ENCODE data around the gene LHFPL4.
A peak's percentile ranks its signal among the peaks of the same experiment; 100 is the strongest.
"Not testable (repeated sequence)": the region's sequence is repeated elsewhere in the genome, so short reads cannot be mapped to it uniquely, and the experiment has no call there.

The LHFPL4 gene

GRCh38 chr3:9553021-9553947 is at the start of gene LHFPL4:
TSS of gene LHFPL4 (minus strand) at chr3:9553822. CDS start at chr3:9552679, 1,143 bp downstream.
- H3K4me1 Mint-ChIP-seq = peaks cover 15% of the 10 kb centered on the region
- H3K36me3 Mint-ChIP-seq = no peaks in the 10 kb centered on the region
- ATAC-seq (no peak), DNase-seq (ENCODE audit: low spot score in 2 of 2) (no peak)
- no peaks in the 10 kb centered on the region for H3K9me3 Mint-ChIP-seq
- H3K27ac Mint-ChIP-seq = no peak within 1 kb of the TSS
- H3K4me3 Mint-ChIP-seq = no peak within 1 kb of the TSS

- Mint-ChIP-seq H3K4me1 (no peaks in the 10 kb centered on the region), H3K9me3 (peaks cover 4% of the 10 kb centered on the region), H3K4me3 (no peak overlapping the region), H3K36me3 (no peaks in the 10 kb centered on the region), H3K27ac (no peak overlapping the region)
- ATAC-seq (no peak), DNase-seq (ENCODE audit: low spot score in 2 of 2) (no peak)
These were observed 49.0 kb upstream of the LHFPL4 start for GRCh38 chr3:9602620-9603019.

- not testable (repeated sequence) for H3K36me3 Mint-ChIP-seq; DNase-seq (ENCODE audit: low spot score in 2 of 2); H3K4me3 Mint-ChIP-seq; H3K9me3 Mint-ChIP-seq; H3K27ac Mint-ChIP-seq; H3K4me1 Mint-ChIP-seq; ATAC-seq
These were observed 47.5 kb upstream of the LHFPL4 start for GRCh38 chr3:9601006-9601581.

GRCh38 chr3:9600597-9600996 is 47.0 kb upstream of the LHFPL4 start:
- Mint-ChIP-seq H3K36me3 (no peaks in the 10 kb centered on the region), H3K4me3 (no peak overlapping the region), H3K9me3 (no peaks in the 10 kb centered on the region), H3K27ac (no peak overlapping the region), H3K4me1 (no peaks in the 10 kb centered on the region)
- DNase-seq (ENCODE audit: low spot score in 2 of 2) = no peak
- peak; percentile 45 for ATAC-seq

GRCh38 chr3:9598783-9599387 is 45.3 kb upstream of the LHFPL4 start:
- no peak overlapping the region for H3K4me3 Mint-ChIP-seq

GRCh38 chr3:9595877-9596276 is 42.3 kb upstream of the LHFPL4 start:
- Mint-ChIP-seq H3K4me1 (no peaks in the 10 kb centered on the region), H3K27ac (no peak overlapping the region), H3K36me3 (no peaks in the 10 kb centered on the region), H3K9me3 (no peaks in the 10 kb centered on the region), H3K4me3 (no peak overlapping the region)
- ATAC-seq = no peak
- DNase-seq (ENCODE audit: low spot score in 2 of 2) = no peak

More at GRCh38 chr3:9598783-9599387, 45.3 kb upstream of the LHFPL4 start:
- no peak overlapping the region for H3K27ac Mint-ChIP-seq
- no peaks in the 10 kb centered on the region for H3K9me3 Mint-ChIP-seq
- no peaks in the 10 kb centered on the region for H3K36me3 Mint-ChIP-seq
- no peaks in the 10 kb centered on the region for H3K4me1 Mint-ChIP-seq
- ATAC-seq = no peak
- no peak for DNase-seq (ENCODE audit: low spot score in 2 of 2)

GRCh38 chr3:9591781-9592180 is 38.2 kb upstream of the LHFPL4 start:
- H3K4me1 Mint-ChIP-seq; DNase-seq (ENCODE audit: low spot score in 2 of 2); H3K27ac Mint-ChIP-seq; ATAC-seq; H3K9me3 Mint-ChIP-seq; H3K4me3 Mint-ChIP-seq; H3K36me3 Mint-ChIP-seq: not testable (repeated sequence)

GRCh38 chr3:9590282-9590791 is 36.7 kb upstream of the LHFPL4 start:
- no peak for DNase-seq (ENCODE audit: low spot score in 2 of 2)
- H3K9me3 Mint-ChIP-seq = no peaks in the 10 kb centered on the region
- no peak overlapping the region for H3K4me3 Mint-ChIP-seq

GRCh38 chr3:9583792-9584191 is 30.2 kb upstream of the LHFPL4 start:
- Mint-ChIP-seq H3K27ac (no peak overlapping the region), H3K4me3 (no peak overlapping the region), H3K9me3 (no peaks in the 10 kb centered on the region), H3K36me3 (no peaks in the 10 kb centered on the region), H3K4me1 (no peaks in the 10 kb centered on the region)
- ATAC-seq (no peak), DNase-seq (ENCODE audit: low spot score in 2 of 2) (no peak)

More at GRCh38 chr3:9590282-9590791, 36.7 kb upstream of the LHFPL4 start:
- Mint-ChIP-seq H3K27ac (no peak overlapping the region), H3K4me1 (no peaks in the 10 kb centered on the region), H3K36me3 (no peaks in the 10 kb centered on the region)
- no peak for ATAC-seq

- Mint-ChIP-seq H3K27ac (no peak overlapping the region), H3K4me1 (no peaks in the 10 kb centered on the region), H3K9me3 (no peaks in the 10 kb centered on the region), H3K36me3 (no peaks in the 10 kb centered on the region), H3K4me3 (no peak overlapping the region)
- ATAC-seq = no peak
- no peak for DNase-seq (ENCODE audit: low spot score in 2 of 2)
These were observed 29.7 kb upstream of the LHFPL4 start for GRCh38 chr3:9583371-9583770.

- no peak for ATAC-seq
- H3K27ac Mint-ChIP-seq = no peak overlapping the region
- no peaks in the 10 kb centered on the region for H3K4me1 Mint-ChIP-seq
- H3K36me3 Mint-ChIP-seq = no peaks in the 10 kb centered on the region
- DNase-seq (ENCODE audit: low spot score in 2 of 2) = no peak
- H3K4me3 Mint-ChIP-seq = no peak overlapping the region
- no peaks in the 10 kb centered on the region for H3K9me3 Mint-ChIP-seq
These were observed 28.7 kb upstream of the LHFPL4 start for GRCh38 chr3:9582332-9582731.

GRCh38 chr3:9581742-9582141 is 28.1 kb upstream of the LHFPL4 start:
- ATAC-seq (no peak), DNase-seq (ENCODE audit: low spot score in 2 of 2) (no peak)
- no peaks in the 10 kb centered on the region for H3K4me1 Mint-ChIP-seq
- H3K9me3 Mint-ChIP-seq = no peaks in the 10 kb centered on the region
- H3K4me3 Mint-ChIP-seq = no peak overlapping the region
- H3K27ac Mint-ChIP-seq = no peak overlapping the region
- H3K36me3 Mint-ChIP-seq = no peaks in the 10 kb centered on the region

GRCh38 chr3:9569054-9569453 is 15.4 kb upstream of the LHFPL4 start:
- H3K4me3 Mint-ChIP-seq = no peak overlapping the region
- H3K4me1 Mint-ChIP-seq = no peaks in the 10 kb centered on the region
- DNase-seq (ENCODE audit: low spot score in 2 of 2) (no peak), ATAC-seq (no peak)
- H3K27ac Mint-ChIP-seq = no peak overlapping the region
- H3K9me3 Mint-ChIP-seq = no peaks in the 10 kb centered on the region
- H3K36me3 Mint-ChIP-seq = no peaks in the 10 kb centered on the region

- no peaks in the 10 kb centered on the region for H3K9me3 Mint-ChIP-seq
- no peaks in the 10 kb centered on the region for H3K36me3 Mint-ChIP-seq
- H3K27ac Mint-ChIP-seq = no peak overlapping the region
- no peak for DNase-seq (ENCODE audit: low spot score in 2 of 2)
- no peak overlapping the region for H3K4me3 Mint-ChIP-seq
- ATAC-seq = no peak
- no peaks in the 10 kb centered on the region for H3K4me1 Mint-ChIP-seq
These were observed 11.7 kb upstream of the LHFPL4 start for GRCh38 chr3:9565316-9565715.

GRCh38 chr3:9563851-9564250 is 10.2 kb upstream of the LHFPL4 start:
- no peak for DNase-seq (ENCODE audit: low spot score in 2 of 2)
- Mint-ChIP-seq H3K9me3 (no peaks in the 10 kb centered on the region), H3K27ac (no peak overlapping the region), H3K4me1 (no peaks in the 10 kb centered on the region), H3K36me3 (no peaks in the 10 kb centered on the region), H3K4me3 (no peak overlapping the region)
- no peak for ATAC-seq

All from stimulated activated effector memory CD8-positive, alpha-beta T cell treated with anti-CD3 and anti-CD28 coated beads, Interleukin-12 subunit alpha, Interleukin-12 subunit beta, amount 100 ng/mL, for 72 hours (primary cell).